ENCODE data around the gene NDOR1.

Gene NDOR1

GRCh38 chr9:137183980-137184595 is 21.4 kb upstream of the NDOR1 start:
- no peak for DNase-seq (ENCODE audit: low spot score)

- no peak for DNase-seq (ENCODE audit: low spot score)
These were observed 20.4 kb upstream of the NDOR1 start for GRCh38 chr9:137184881-137185660.

GRCh38 chr9:137185921-137186320 is 19.6 kb upstream of the NDOR1 start:
- no peak for DNase-seq (ENCODE audit: low spot score)

GRCh38 chr9:137186385-137186784 is 19.1 kb upstream of the NDOR1 start:
- DNase-seq (ENCODE audit: low spot score) = no peak

- no peak for DNase-seq (ENCODE audit: low spot score)
These were observed 18.1 kb upstream of the NDOR1 start for GRCh38 chr9:137187386-137187785.

GRCh38 chr9:137188086-137188489 is 17.4 kb upstream of the NDOR1 start:
- no peak for DNase-seq (ENCODE audit: low spot score)

- peak; percentile 88 for DNase-seq (ENCODE audit: low spot score)
These were observed 16.8 kb upstream of the NDOR1 start, which contains the start of the genes ANAPC2 and SSNA1 for GRCh38 chr9:137188490-137189296. ANAPC2 (minus strand) TSS chr9:137188560; CDS start chr9:137188532, 28 bp downstream. SSNA1 (plus strand) TSS chr9:137188676; CDS start chr9:137188727, 51 bp downstream.

- DNase-seq (ENCODE audit: low spot score) = no peak
These were observed 15.9 kb upstream of the NDOR1 start for GRCh38 chr9:137189297-137190295.

- DNase-seq (ENCODE audit: low spot score) = no peak
These were observed 15.1 kb upstream of the NDOR1 start for GRCh38 chr9:137190315-137190856.

GRCh38 chr9:137191245-137191644 is 14.3 kb upstream of the NDOR1 start:
- no peak for DNase-seq (ENCODE audit: low spot score)

- DNase-seq (ENCODE audit: low spot score) = no peak
These were observed 13.6 kb upstream of the NDOR1 start for GRCh38 chr9:137191691-137192447.

- DNase-seq (ENCODE audit: low spot score) = no peak
These were observed 13.1 kb upstream of the NDOR1 start for GRCh38 chr9:137192448-137192780.

- DNase-seq (ENCODE audit: low spot score) = no peak
These were observed 12.6 kb upstream of the NDOR1 start for GRCh38 chr9:137192859-137193258.

GRCh38 chr9:137193771-137194170 is 11.7 kb upstream of the NDOR1 start:
- no peak for DNase-seq (ENCODE audit: low spot score)

- DNase-seq (ENCODE audit: low spot score) = no peak
These were observed 11.1 kb upstream of the NDOR1 start for GRCh38 chr9:137194388-137194787.

- no peak for DNase-seq (ENCODE audit: low spot score)
These were observed 10.6 kb upstream of the NDOR1 start for GRCh38 chr9:137194909-137195308.

- no peak for DNase-seq (ENCODE audit: low spot score)
These were observed 9.8 kb upstream of the NDOR1 start for GRCh38 chr9:137195525-137196220.

- peak; percentile 42 for DNase-seq (ENCODE audit: low spot score)
These were observed 7.2 kb upstream of the NDOR1 start for GRCh38 chr9:137198051-137198901.

GRCh38 chr9:137198902-137199283 is 6.6 kb upstream of the NDOR1 start:
- no peak for DNase-seq (ENCODE audit: low spot score)
